K562 (cell line): ENCODE data around the gene KLHL6. TPM values are rescaled to one million over a fixed set of nuclear protein-coding genes. Genes with fewer than 3 reads are reported as not detected.

Experiments used
- ETS2 ChIP-seq: IDR thresholded peaks from 2 replicates; pipeline ENCODE4 v1.6.1; 2016; ENCODE audit warnings: borderline replicate concordance, missing genetic modification characterization, mild to moderate bottlenecking, moderate library complexity, missing compliant biosample characterization; ENCODE audit not compliant: poor library complexity, severe bottlenecking
- FOSL1 ChIP-seq: fragments of 200-800 bp; sonication (Bioruptor generic); conservative IDR thresholded peaks from 2 replicates; pipeline ENCODE4 v1.6.1; 2016; ENCODE audit warnings: missing genetic modification characterization, missing compliant biosample characterization
- SUPT5H ChIP-seq: fragments of 450-650 bp; IDR thresholded peaks from 2 replicates; pipeline ENCODE4 v1.6.1; 2016
- polyA plus RNA-seq, 8 experiments: library from polyadenylated mRNA; depleted of rRNA in 4 of 8; stranded (reverse) in 5 of 8; unstranded in 3 of 8; fragments of >200 nt; fragmentation: Nextera tagmentation in 2 of 8; fragmentation: Illumina TruSeq in 1 of 8; extraction: Ambion mirVana in 2 of 8; extraction: Trizol in 1 of 8; gene quantifications; 2 replicates each; pipeline versions ENCODE4 v1.2.1 to v1.2.3, GENCODE V29; 2011 to 2014; ENCODE audit warnings: inconsistent platforms in 1 of 8, missing spikeins in 1 of 8
- total RNA-seq, 7 experiments: library from RNA; depleted of rRNA in 6 of 7; stranded (reverse); fragments of >200 nt in 6 of 7; fragmentation: Illumina TruSeq in 2 of 7; extraction: Trizol in 2 of 7; gene quantifications; 2 replicates each; pipeline versions ENCODE4 v1.2.1 to v1.2.3, GENCODE V29; 2011 to 2021; ENCODE audit warnings: low replicate concordance in 1 of 7
- TF ChIP-seq, protein P1 (sequence below): fragments of 450-650 bp; formaldehyde crosslinking; IDR thresholded peaks from 2 replicates; pipeline ENCODE4 v1.4.0; 2020; ENCODE audit warnings: mild to moderate bottlenecking, moderate library complexity
- TF ChIP-seq, protein P2 (sequence below): fragments of 450-650 bp; IDR thresholded peaks from 2 replicates; pipeline ENCODE4 v1.6.1; 2018; ENCODE audit not compliant: partially characterized antibody
- TF ChIP-seq, protein P3 (sequence below): fragments of 450-650 bp; IDR thresholded peaks from 2 replicates; pipeline ENCODE4 v1.6.1; 2017; ENCODE audit warnings: antibody characterized with exemption, mild to moderate bottlenecking
- TF ChIP-seq, protein P4 (sequence below): sonication (generic); formaldehyde crosslinking; IDR thresholded peaks from 2 replicates; pipeline ENCODE4 v1.5.0; 2020; ENCODE audit warnings: missing genetic modification reagents

Gene KLHL6
- total and polyA plus RNA-seq, 9 of the 15 experiments (the other 6 are each of a cell fraction or from before 2014, with no cell fraction given) = 0.18 to 2.1 (median 1.4) TPM

DNA sequence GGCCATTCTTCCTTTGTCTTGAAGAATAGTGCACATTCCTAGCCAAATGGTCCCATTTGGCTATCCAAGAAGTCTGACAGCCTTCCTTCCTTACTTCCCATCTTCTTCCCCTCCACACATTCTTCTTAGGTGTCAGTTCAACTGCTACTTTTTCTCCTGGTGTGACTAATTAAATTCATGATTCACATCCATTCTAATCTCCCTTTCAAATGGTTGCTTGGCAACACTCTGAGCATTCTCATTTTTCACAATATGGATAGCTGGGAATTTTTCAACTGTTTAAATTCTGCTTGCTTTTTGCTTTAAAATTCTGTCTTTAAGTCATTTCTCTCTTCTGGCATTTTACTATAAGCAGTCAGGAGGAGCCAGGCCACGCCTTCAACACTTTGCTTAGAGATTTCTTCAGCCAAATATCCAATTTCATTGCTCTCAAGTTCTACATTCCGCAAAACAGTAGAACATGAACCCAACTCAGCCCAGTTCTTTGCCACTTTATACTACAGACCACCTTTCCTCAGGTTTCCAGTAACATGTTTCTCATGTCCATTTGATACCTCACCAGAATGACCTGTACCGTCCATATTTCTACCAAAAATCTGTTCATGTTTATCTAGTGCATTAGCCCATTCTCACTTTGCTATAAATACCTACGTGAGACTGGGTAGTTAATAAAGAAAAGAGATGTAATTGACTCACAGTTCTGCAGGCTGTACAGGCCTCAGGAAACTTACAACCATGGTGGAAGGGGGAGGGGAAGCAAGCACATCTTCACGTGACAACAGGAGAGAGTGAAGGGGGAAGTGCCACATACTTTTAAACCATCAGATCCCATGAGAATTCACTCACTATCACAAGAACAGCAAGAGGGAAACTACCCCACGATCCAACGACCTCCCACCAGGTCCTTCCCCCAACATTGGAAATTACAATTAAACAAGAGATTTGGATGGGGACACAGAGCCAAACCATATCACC, 95.1 kb downstream of the KLHL6 start (continued):
- TF ChIP-seq, protein P1, sequence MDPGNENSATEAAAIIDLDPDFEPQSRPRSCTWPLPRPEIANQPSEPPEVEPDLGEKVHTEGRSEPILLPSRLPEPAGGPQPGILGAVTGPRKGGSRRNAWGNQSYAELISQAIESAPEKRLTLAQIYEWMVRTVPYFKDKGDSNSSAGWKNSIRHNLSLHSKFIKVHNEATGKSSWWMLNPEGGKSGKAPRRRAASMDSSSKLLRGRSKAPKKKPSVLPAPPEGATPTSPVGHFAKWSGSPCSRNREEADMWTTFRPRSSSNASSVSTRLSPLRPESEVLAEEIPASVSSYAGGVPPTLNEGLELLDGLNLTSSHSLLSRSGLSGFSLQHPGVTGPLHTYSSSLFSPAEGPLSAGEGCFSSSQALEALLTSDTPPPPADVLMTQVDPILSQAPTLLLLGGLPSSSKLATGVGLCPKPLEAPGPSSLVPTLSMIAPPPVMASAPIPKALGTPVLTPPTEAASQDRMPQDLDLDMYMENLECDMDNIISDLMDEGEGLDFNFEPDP = no peak
- no peak for TF ChIP-seq SUPT5H
- TF ChIP-seq, protein P2, sequence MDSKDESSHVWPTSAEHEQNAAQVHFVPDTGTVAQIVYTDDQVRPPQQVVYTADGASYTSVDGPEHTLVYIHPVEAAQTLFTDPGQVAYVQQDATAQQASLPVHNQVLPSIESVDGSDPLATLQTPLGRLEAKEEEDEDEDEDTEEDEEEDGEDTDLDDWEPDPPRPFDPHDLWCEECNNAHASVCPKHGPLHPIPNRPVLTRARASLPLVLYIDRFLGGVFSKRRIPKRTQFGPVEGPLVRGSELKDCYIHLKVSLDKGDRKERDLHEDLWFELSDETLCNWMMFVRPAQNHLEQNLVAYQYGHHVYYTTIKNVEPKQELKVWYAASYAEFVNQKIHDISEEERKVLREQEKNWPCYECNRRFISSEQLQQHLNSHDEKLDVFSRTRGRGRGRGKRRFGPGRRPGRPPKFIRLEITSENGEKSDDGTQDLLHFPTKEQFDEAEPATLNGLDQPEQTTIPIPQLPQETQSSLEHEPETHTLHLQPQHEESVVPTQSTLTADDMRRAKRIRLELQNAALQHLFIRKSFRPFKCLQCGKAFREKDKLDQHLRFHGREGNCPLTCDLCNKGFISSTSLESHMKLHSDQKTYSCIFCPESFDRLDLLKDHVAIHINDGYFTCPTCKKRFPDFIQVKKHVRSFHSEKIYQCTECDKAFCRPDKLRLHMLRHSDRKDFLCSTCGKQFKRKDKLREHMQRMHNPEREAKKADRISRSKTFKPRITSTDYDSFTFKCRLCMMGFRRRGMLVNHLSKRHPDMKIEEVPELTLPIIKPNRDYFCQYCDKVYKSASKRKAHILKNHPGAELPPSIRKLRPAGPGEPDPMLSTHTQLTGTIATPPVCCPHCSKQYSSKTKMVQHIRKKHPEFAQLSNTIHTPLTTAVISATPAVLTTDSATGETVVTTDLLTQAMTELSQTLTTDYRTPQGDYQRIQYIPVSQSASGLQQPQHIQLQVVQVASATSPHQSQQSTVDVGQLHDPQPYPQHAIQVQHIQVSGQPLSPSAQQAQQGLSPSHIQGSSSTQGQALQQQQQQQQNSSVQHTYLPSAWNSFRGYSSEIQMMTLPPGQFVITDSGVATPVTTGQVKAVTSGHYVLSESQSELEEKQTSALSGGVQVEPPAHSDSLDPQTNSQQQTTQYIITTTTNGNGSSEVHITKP = no peak
- TF ChIP-seq ETS2 (tag) = no peak
- TF ChIP-seq, protein P3, sequence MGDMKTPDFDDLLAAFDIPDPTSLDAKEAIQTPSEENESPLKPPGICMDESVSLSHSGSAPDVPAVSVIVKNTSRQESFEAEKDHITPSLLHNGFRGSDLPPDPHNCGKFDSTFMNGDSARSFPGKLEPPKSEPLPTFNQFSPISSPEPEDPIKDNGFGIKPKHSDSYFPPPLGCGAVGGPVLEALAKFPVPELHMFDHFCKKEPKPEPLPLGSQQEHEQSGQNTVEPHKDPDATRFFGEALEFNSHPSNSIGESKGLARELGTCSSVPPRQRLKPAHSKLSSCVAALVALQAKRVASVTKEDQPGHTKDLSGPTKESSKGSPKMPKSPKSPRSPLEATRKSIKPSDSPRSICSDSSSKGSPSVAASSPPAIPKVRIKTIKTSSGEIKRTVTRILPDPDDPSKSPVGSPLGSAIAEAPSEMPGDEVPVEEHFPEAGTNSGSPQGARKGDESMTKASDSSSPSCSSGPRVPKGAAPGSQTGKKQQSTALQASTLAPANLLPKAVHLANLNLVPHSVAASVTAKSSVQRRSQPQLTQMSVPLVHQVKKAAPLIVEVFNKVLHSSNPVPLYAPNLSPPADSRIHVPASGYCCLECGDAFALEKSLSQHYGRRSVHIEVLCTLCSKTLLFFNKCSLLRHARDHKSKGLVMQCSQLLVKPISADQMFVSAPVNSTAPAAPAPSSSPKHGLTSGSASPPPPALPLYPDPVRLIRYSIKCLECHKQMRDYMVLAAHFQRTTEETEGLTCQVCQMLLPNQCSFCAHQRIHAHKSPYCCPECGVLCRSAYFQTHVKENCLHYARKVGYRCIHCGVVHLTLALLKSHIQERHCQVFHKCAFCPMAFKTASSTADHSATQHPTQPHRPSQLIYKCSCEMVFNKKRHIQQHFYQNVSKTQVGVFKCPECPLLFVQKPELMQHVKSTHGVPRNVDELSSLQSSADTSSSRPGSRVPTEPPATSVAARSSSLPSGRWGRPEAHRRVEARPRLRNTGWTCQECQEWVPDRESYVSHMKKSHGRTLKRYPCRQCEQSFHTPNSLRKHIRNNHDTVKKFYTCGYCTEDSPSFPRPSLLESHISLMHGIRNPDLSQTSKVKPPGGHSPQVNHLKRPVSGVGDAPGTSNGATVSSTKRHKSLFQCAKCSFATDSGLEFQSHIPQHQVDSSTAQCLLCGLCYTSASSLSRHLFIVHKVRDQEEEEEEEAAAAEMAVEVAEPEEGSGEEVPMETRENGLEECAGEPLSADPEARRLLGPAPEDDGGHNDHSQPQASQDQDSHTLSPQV = no peak
- TF ChIP-seq FOSL1 = peak; percentile 31; the same call in 1 of the 2 replicates
- TF ChIP-seq, protein P4, sequence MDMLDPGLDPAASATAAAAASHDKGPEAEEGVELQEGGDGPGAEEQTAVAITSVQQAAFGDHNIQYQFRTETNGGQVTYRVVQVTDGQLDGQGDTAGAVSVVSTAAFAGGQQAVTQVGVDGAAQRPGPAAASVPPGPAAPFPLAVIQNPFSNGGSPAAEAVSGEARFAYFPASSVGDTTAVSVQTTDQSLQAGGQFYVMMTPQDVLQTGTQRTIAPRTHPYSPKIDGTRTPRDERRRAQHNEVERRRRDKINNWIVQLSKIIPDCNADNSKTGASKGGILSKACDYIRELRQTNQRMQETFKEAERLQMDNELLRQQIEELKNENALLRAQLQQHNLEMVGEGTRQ (CRISPR knock-in tag) = peak; percentile 71
- TF ChIP-seq, all 486 proteins: peak for 10
